ENCODE results near the gene CEP85. TPM values are rescaled to one million over a fixed set of nuclear protein-coding genes. Genes with fewer than 3 reads are reported as not detected.

CEP85 gene
- total RNA-seq, 2 experiments from 2014 or later, result 32.8 to 33.7 TPM

DNA sequence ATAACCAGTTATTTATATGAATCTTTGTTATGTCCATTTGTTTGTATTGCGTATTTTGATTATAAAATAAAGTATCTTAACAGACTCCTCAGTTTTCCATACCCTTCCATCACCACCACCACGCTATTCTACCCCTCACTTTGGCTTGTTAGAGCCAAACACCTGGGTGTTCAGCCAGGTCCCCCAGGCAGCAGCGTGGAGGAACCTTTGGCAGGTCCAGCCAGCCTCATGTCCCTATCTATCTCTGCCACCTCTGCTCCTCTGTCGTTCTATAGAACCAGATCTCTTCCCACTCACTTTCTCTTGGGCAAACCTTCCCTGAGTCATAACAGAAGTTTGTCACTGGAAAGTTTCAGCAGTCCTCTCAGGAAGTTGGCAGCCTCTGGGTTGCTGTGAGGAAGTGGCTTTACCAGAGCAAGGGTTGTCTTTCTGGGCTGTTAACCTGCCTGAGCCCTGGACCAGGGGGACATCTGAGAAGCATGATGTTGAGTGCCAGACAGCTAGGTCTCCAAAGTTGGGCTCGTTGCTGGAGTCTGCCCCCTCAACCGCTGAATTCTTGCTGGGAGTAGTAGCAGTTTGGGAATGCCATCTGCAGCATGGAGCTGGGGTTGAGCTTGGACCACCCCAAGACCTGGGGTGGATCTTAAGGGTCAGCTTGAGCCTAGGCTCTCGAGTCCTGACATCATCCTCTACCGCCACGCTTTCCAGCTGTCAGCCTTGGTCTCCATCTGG, 44.9 kb downstream of the CEP85 start:
- Mint-ChIP-seq H3K27ac (peak overlapping the region; percentile 92), H3K4me1 (ENCODE audit: low read depth) (peaks cover 82% of the 10 kb centered on the region), H3K9me3 (no peaks in the 10 kb centered on the region), H3K36me3 (ENCODE audit: low read depth) (peaks cover 76% of the 10 kb centered on the region), H3K4me3 (peak overlapping the region; percentile 88), H3K27me3 (no peaks in the 10 kb centered on the region)
- intact Hi-C loops (cut with micrococcal nuclease), result loop anchor here (5.0 kb wide), 1 partner anchor 108 kb away; no protein-coding TSS in a partner anchor
- DNase-seq (peak; percentile 55), ATAC-seq (peak; percentile 6)
- ChIA-PET CTCF (interaction anchor here (0.7 to 8.9 kb wide), 9 partner anchors 10 to 139 kb away, joined by 3 to 282 read pairs (median 9); partner anchors contain the start of gene CD52), POLR2A (interaction anchor here (0.8 to 19.5 kb wide), 6 partner anchors 8 to 99 kb away, joined by 3 to 284 read pairs (median 4); partner anchors contain the start of gene CD52)
- TF ChIP-seq, protein P1, sequence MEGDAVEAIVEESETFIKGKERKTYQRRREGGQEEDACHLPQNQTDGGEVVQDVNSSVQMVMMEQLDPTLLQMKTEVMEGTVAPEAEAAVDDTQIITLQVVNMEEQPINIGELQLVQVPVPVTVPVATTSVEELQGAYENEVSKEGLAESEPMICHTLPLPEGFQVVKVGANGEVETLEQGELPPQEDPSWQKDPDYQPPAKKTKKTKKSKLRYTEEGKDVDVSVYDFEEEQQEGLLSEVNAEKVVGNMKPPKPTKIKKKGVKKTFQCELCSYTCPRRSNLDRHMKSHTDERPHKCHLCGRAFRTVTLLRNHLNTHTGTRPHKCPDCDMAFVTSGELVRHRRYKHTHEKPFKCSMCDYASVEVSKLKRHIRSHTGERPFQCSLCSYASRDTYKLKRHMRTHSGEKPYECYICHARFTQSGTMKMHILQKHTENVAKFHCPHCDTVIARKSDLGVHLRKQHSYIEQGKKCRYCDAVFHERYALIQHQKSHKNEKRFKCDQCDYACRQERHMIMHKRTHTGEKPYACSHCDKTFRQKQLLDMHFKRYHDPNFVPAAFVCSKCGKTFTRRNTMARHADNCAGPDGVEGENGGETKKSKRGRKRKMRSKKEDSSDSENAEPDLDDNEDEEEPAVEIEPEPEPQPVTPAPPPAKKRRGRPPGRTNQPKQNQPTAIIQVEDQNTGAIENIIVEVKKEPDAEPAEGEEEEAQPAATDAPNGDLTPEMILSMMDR (IDR thresholded peaks at IDR 0.05), result no peak

DNA sequence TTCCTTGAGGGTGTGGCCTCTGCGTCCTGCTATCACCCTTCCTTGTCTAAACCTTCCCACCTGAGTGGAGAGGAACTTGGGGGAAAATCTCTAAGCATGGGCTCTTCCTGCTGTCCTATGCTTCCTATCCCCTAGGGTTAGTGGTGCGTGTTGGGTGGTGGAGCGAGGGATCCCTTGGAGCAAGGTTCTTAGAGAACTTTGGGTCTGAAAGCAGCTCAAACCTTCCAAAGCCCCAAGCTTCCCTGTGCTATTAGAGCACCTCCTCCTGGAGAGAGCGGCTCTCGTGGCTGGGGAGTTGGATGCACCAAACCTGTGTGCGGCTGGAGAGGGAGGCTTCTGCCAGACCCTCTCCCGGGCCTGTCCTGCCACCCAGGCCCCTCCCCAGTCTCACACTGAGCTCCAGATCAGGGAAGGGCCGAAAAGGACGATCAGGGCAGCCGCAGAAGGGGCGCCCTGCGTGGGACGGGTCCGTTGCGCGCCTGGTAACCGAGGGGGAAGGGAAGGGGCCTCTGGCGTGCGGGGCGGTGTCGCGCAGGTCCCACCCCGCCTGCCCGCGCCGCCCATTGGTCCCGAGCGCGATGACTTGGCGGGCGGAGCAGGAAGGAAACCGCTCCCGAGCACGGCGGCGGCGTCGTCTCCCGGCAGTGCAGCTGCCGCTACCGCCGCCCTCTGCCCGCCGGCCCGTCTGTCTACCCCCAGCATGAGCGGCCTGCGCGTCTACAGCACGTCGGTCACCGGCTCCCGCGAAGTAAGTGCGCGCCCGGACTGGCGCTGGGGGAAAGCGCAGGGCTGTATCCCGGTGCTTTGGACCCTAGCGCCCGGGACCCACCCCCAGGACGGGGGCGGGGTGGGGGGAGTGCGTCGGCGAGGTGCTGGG, 45.7 kb downstream of the CEP85 start, which contains the start of gene SH3BGRL3:
Gene SH3BGRL3 (plus strand): TSS at position 631 of the 877 bp plus-strand sequence. CDS start 70 bp downstream, at position 701.
- peak; percentile 51 for ATAC-seq
- Mint-ChIP-seq H3K36me3 (ENCODE audit: low read depth) (peaks cover 79% of the 10 kb centered on the region), H3K4me3 (peak within 1 kb of the TSS; percentile 88), H3K27ac (peak within 1 kb of the TSS; percentile 99), H3K9me3 (no peaks in the 10 kb centered on the region), H3K27me3 (no peaks in the 10 kb centered on the region), H3K4me1 (ENCODE audit: low read depth) (peaks cover 83% of the 10 kb centered on the region)
- intact Hi-C loops (cut with micrococcal nuclease), result loop anchor here (5.0 kb wide), 1 partner anchor 108 kb away; no protein-coding TSS in a partner anchor
- TF ChIP-seq, protein P1 (IDR thresholded peaks at IDR 0.05), result no peak
- DNase-seq, result peak; percentile 88
- ChIA-PET POLR2A (interaction anchor here (0.8 to 19.5 kb wide), 6 partner anchors 8 to 98 kb away, joined by 3 to 284 read pairs (median 4); partner anchors contain the start of gene CD52), CTCF (interaction anchor here (0.7 to 8.9 kb wide), 7 partner anchors 9 to 138 kb away, joined by 3 to 282 read pairs (median 4); partner anchors contain the start of genes CD52 and CEP85)

DNA sequence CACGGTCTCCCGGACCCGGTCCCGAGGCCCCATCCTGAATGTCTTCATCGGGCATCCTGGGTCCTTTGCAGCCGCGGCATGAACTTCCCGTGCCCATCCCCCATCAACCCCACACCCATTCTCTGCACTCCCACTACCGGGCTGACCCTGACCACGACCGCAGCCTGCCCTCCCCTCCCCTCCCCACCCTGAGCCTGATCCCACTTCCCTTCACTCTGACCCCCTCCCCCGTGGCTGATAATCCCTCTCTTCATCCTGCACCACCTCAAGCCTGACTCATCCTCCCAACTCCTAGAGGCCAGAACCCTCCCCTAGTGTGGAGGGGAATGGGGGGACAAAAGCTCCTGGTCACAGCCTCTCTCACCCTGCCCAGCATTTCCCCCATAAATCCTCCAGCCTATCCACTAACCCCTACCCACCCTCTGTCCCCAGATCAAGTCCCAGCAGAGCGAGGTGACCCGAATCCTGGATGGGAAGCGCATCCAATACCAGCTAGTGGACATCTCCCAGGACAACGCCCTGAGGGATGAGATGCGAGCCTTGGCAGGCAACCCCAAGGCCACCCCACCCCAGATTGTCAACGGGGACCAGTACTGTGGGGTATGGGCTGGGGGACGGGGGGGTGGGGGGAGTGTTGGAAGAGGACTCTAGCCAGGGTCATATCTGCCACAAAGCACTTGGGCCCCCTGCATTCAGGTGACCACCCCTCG, 46.5 kb downstream of the CEP85 start:
- Mint-ChIP-seq H3K4me1 (ENCODE audit: low read depth) (peaks cover 84% of the 10 kb centered on the region), H3K27me3 (no peaks in the 10 kb centered on the region), H3K9me3 (no peaks in the 10 kb centered on the region), H3K36me3 (ENCODE audit: low read depth) (peaks cover 86% of the 10 kb centered on the region), H3K27ac (peak overlapping the region; percentile 99), H3K4me3 (peak overlapping the region; percentile 88)
- intact Hi-C loops (cut with micrococcal nuclease), result no loop called here
- TF ChIP-seq, protein P1 (IDR thresholded peaks at IDR 0.05), result no peak
- DNase-seq, result peak; percentile 40
- CTCF ChIA-PET, result interaction anchor here (0.8 to 8.9 kb wide), 5 partner anchors 8 to 50 kb away, joined by 3 to 282 read pairs (median 9); partner anchors contain the start of genes CD52 and CEP85
- no peak for ATAC-seq
- POLR2A ChIA-PET, result interaction anchor here (1.0 to 19.5 kb wide), 6 partner anchors 7 to 94 kb away, joined by 3 to 284 read pairs (median 3); partner anchors contain the start of genes CD52 and UBXN11

DNA sequence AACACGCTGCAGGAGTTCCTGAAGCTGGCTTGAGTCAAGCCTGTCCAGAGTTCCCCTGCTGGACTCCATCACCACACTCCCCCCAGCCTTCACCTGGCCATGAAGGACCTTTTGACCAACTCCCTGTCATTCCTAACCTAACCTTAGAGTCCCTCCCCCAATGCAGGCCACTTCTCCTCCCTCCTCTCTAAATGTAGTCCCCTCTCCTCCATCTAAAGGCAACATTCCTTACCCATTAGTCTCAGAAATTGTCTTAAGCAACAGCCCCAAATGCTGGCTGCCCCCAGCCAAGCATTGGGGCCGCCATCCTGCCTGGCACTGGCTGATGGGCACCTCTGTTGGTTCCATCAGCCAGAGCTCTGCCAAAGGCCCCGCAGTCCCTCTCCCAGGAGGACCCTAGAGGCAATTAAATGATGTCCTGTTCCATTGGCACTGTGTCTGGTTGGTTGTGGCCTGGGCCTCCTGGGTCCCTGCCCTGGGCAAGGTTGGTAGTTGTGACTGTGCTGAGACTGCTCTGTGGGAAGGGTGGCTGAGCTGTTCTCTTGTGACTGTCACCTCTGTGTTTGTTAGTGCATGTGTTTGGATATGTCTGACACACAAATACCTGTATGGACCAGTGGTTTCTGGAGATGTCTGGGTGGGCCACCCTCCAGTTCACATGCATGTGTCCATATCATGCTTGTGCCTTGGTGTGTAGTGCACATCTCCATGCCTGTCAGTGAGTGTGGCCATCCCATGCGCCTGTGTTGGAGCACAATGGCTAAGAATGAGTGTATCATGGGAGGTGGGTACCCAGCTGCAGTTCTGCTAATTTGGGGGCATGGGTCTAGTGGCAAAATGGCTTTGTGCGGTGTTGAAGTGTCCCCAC, 47.3 kb downstream of the CEP85 start:
- Mint-ChIP-seq H3K4me1 (ENCODE audit: low read depth) (peaks cover 84% of the 10 kb centered on the region), H3K27ac (peak overlapping the region; percentile 99), H3K27me3 (no peaks in the 10 kb centered on the region), H3K4me3 (peak overlapping the region; percentile 88), H3K9me3 (no peaks in the 10 kb centered on the region), H3K36me3 (ENCODE audit: low read depth) (peaks cover 89% of the 10 kb centered on the region)
- DNase-seq (peak; percentile 35), ATAC-seq (no peak)
- ChIA-PET CTCF (interaction anchor here (2.8 to 8.9 kb wide), 2 partner anchors 27 to 40 kb away, joined by 11 to 282 read pairs; partner anchors contain the start of gene CD52), POLR2A (interaction anchor here (1.1 to 19.5 kb wide), 3 partner anchors 10 to 37 kb away, joined by 3 to 284 read pairs (median 3); partner anchors contain the start of genes CD52 and UBXN11)
- intact Hi-C loops (cut with micrococcal nuclease), result no loop called here
- TF ChIP-seq, protein P1 (IDR thresholded peaks at IDR 0.05), result no peak

Data from activated CD8-positive, alpha-beta T cell treated with anti-CD3 and anti-CD28 coated beads for 36 hours (primary cell).